Neuronal stem cell (in vitro differentiated cells): Measurements from ENCODE around the gene HES1.

Experiments used
- DNase-seq: peaks from one replicate; pipeline ENCODE4 v3.0.0-alpha.2; 2013; ENCODE audit warnings: low spot score
- H2AFZ ChIP-seq: one replicate; pipeline ENCODE4 v1.6.1; 2013; ENCODE audit warnings: mild to moderate bottlenecking, low read length, inconsistent platforms
- H2AK5ac ChIP-seq: 2 replicates; pipeline ENCODE4 v1.6.1; 2013; ENCODE audit warnings: low read depth, mild to moderate bottlenecking, inconsistent platforms, low read length, moderate library complexity, mixed read lengths
- H2BK120ac ChIP-seq: 2 replicates; pipeline ENCODE4 v1.6.1; 2013; ENCODE audit warnings: low read depth, mild to moderate bottlenecking, inconsistent platforms, low read length, moderate library complexity, mixed read lengths
- H2BK12ac ChIP-seq: one replicate; pipeline ENCODE4 v1.6.1; 2013; ENCODE audit warnings: low read length, inconsistent platforms
- H2BK15ac ChIP-seq: 2 replicates; pipeline ENCODE4 v1.6.1; 2013; ENCODE audit warnings: mild to moderate bottlenecking, low read length, inconsistent platforms, mixed read lengths
- H2BK5ac ChIP-seq: one replicate; pipeline ENCODE4 v1.6.1; 2013; ENCODE audit warnings: inconsistent platforms, mild to moderate bottlenecking, low read length, moderate library complexity
- H3K14ac ChIP-seq: one replicate; pipeline ENCODE4 v1.6.1; 2013; ENCODE audit warnings: low read length, inconsistent platforms
- H3K18ac ChIP-seq: 2 replicates; pipeline ENCODE4 v1.6.1; 2013; ENCODE audit warnings: low read length, inconsistent platforms
- H3K23ac ChIP-seq: 2 replicates; pipeline ENCODE4 v1.6.1; 2013; ENCODE audit warnings: low read depth, mild to moderate bottlenecking, mixed read lengths, low read length, inconsistent platforms; ENCODE audit not compliant: poor library complexity
- H3K27ac ChIP-seq: replicated peaks from 3 replicates; pipeline ENCODE4 v1.5.1; 2013; ENCODE audit warnings: low read length, inconsistent platforms
- H3K27me3 ChIP-seq, 3 experiments: 2 replicates each; pipeline ENCODE4 v1.6.1; 2013; ENCODE audit warnings: low read length in 3 of 3, mild to moderate bottlenecking in 2 of 3, inconsistent platforms in 1 of 3, low read depth in 1 of 3, mixed read lengths in 1 of 3, moderate library complexity in 1 of 3; ENCODE audit not compliant: control insufficient read depth in 3 of 3, insufficient read depth in 3 of 3
- H3K36me3 ChIP-seq, 2 donors: replicated peaks in 1 of 2; 2 replicates each; pipeline ENCODE4 v1.6.1; 2013; ENCODE audit warnings: low read length in 2 of 2; ENCODE audit not compliant: control insufficient read depth in 2 of 2, insufficient read depth in 2 of 2
- H3K4ac ChIP-seq: 2 replicates; pipeline ENCODE4 v1.6.1; 2013; ENCODE audit warnings: inconsistent platforms, mild to moderate bottlenecking, low read length, moderate library complexity
- H3K4me1 ChIP-seq, 2 donors: 1 replicate in 1 of 2; 2 replicates in 1 of 2; pipeline ENCODE4 v1.6.1; 2013; ENCODE audit warnings: low read length in 2 of 2, low read depth in 1 of 2; ENCODE audit not compliant: control insufficient read depth in 2 of 2, insufficient read depth in 1 of 2
- H3K4me2 ChIP-seq: one replicate; pipeline ENCODE4 v1.6.1; 2013; ENCODE audit warnings: mild to moderate bottlenecking, low read length, inconsistent platforms; ENCODE audit not compliant: insufficient read depth, poor library complexity, severe bottlenecking
- H3K4me3 ChIP-seq, 2 donors: 2 replicates each; pipeline ENCODE4 v1.5.1; 2013; ENCODE audit warnings: low read length in 2 of 2, mild to moderate bottlenecking in 2 of 2, inconsistent platforms in 1 of 2, moderate library complexity in 1 of 2
- H3K79me1 ChIP-seq: one replicate; pipeline ENCODE4 v1.6.1; 2013; ENCODE audit warnings: low read depth, mild to moderate bottlenecking, inconsistent platforms, low read length, moderate library complexity
- H3K9ac ChIP-seq: one replicate; pipeline ENCODE4 v1.6.1; 2013; ENCODE audit warnings: mild to moderate bottlenecking, low read depth, low read length, inconsistent platforms; ENCODE audit not compliant: poor library complexity
- H3K9me3 ChIP-seq, 2 donors: replicated peaks in 1 of 2; 2 replicates each; pipeline versions ENCODE3 to v1.6.1; 2013; ENCODE audit warnings: low read length in 2 of 2, mild to moderate bottlenecking in 2 of 2, inconsistent platforms in 1 of 2, low read depth in 1 of 2, mixed read lengths in 1 of 2, moderate library complexity in 1 of 2; ENCODE audit not compliant: control insufficient read depth in 2 of 2, insufficient read depth in 1 of 2
- H4K8ac ChIP-seq: one replicate; pipeline ENCODE4 v1.6.1; 2013; ENCODE audit warnings: low read depth, mild to moderate bottlenecking, inconsistent platforms, low read length, moderate library complexity
- H4K91ac ChIP-seq: one replicate; pipeline ENCODE4 v1.6.1; 2013; ENCODE audit warnings: low read length, low read depth, mild to moderate bottlenecking, inconsistent platforms; ENCODE audit not compliant: poor library complexity
- WGBS, 2 donors: extraction: QIAGEN DNeasy Blood & Tissue Kit; methylation state at CpG; one replicate each; pipeline ENCODE4 v1.1.7; 2013; ENCODE audit warnings: missing lambda C conversion rate in 2 of 2, mixed read lengths in 1 of 2; ENCODE audit not compliant: insufficient read length in 2 of 2, insufficient replicate concordance in 1 of 2; ENCODE audit errors: extremely low coverage in 2 of 2; 5-methylcytosine and 5-hydroxymethylcytosine counted together

The HES1 gene

DNA sequence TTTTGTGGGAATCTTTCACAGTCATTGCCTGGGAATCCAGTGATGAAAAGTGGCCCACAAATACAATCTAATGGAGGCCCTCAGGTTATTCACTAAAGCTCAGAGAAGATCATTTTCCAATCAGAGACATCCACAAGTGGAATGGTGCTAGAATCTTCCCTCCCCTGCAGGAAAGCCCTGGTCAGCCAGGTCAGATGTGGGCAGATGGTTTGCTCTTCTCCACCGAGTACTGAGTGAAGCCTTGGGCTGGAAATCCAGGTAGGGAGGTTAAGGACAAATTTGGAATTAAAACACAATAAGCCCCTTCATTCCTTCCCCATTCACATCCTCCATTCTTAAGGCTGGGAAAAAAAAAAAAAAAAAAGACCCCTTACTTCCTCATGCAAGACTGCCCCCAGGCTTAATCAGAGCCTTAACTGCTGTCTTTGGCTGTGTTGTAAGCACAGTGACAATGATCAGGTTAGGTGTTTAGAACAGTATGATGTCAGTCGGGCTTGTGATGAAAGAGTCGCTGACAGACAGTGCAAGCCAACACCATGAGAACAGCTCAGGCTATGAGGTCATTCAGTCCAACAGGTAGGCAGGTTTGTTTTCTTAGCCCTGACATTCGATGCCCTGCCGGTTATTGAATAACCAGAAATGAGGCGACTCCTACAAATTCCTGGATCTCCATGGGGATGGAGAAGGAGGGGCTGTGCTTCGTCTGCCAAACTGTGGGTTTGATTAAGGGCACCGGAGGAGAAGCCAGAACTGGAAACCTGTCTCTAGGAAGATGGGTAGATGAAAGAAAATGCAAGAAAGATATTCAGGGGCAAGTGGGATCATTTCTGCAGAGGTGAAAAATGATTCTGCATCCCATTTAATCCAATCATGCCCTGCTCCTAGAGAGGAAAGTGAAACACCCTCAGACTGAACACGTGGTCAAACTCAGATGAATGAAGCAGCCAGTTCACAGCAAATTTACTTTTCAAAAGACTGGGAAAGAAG, 23.5 kb upstream of the HES1 start:
- H3K4me2 ChIP-seq = no peak overlapping the region
- H2BK12ac ChIP-seq = no peak overlapping the region
- H3K18ac ChIP-seq = no peak overlapping the region
- H3K4me1 ChIP-seq = peaks cover 8 to 10% of the 10 kb centered on the region in 2 donors
- no peak for DNase-seq
- H3K4me3 ChIP-seq = no peak overlapping the region
- no peak overlapping the region for H3K27ac ChIP-seq
- H3K27me3 ChIP-seq = no peaks in the 10 kb centered on the region
- no peak overlapping the region for H3K23ac ChIP-seq
- H2AFZ ChIP-seq = peak overlapping the region; percentile 27
- no peak overlapping the region for H4K8ac ChIP-seq
- H4K91ac ChIP-seq = no peak overlapping the region
- H2BK5ac ChIP-seq = no peak overlapping the region
- no peaks in the 10 kb centered on the region for H3K79me1 ChIP-seq
- H3K9ac ChIP-seq = no peak overlapping the region
- no peak overlapping the region for H3K4ac ChIP-seq
- no peak overlapping the region for H2BK120ac ChIP-seq
- no peak overlapping the region for H3K14ac ChIP-seq
- WGBS, 2 donors = no CpG with 5 or more reads among the region's 9 CpGs
- H3K36me3 ChIP-seq = no peaks in the 10 kb centered on the region
- no peak overlapping the region for H2BK15ac ChIP-seq
- no peak overlapping the region for H2AK5ac ChIP-seq
- H3K9me3 ChIP-seq = peaks cover 1 to 2% of the 10 kb centered on the region in 2 donors

DNA sequence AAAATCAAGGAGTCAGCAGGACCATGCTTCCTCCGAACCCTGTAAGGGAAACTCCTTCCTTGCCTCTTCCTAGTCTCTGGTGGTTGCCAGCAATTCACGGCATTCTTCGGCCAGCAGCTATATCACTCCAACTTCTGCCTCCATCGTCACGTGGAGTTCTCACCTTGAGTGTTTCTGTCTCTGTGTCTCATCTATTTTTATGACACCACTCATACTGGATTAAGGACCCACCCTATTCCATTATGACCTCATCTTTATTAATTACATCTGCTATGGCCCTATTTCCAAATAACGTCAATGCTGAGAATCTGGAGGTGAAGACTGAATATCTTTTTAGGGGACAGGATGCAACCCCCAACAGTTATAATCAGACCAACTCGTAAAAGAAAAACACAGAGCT, 21.8 kb upstream of the HES1 start:
- H2BK120ac ChIP-seq = no peak overlapping the region
- H3K79me1 ChIP-seq = no peaks in the 10 kb centered on the region
- no peak overlapping the region for H3K9ac ChIP-seq
- no peak overlapping the region for H2BK5ac ChIP-seq
- no peak overlapping the region for H3K27ac ChIP-seq
- H3K9me3 ChIP-seq = peaks cover 1 to 2% of the 10 kb centered on the region in 2 donors
- H3K4me3 ChIP-seq = no peak overlapping the region
- no peak overlapping the region for H3K14ac ChIP-seq
- H3K27me3 ChIP-seq = no peaks in the 10 kb centered on the region
- no peak overlapping the region for H2AK5ac ChIP-seq
- no CpG with 5 or more reads among the region's 7 CpGs for WGBS, 2 donors
- no peak for DNase-seq
- no peak overlapping the region for H3K4ac ChIP-seq
- H3K23ac ChIP-seq = no peak overlapping the region
- peaks cover 8 to 10% of the 10 kb centered on the region in 2 donors for H3K4me1 ChIP-seq
- H4K91ac ChIP-seq = no peak overlapping the region
- no peak overlapping the region for H3K4me2 ChIP-seq
- no peak overlapping the region for H3K18ac ChIP-seq
- no peak overlapping the region for H4K8ac ChIP-seq
- H2BK12ac ChIP-seq = no peak overlapping the region
- no peaks in the 10 kb centered on the region for H3K36me3 ChIP-seq
- no peak overlapping the region for H2AFZ ChIP-seq
- H2BK15ac ChIP-seq = no peak overlapping the region

DNA sequence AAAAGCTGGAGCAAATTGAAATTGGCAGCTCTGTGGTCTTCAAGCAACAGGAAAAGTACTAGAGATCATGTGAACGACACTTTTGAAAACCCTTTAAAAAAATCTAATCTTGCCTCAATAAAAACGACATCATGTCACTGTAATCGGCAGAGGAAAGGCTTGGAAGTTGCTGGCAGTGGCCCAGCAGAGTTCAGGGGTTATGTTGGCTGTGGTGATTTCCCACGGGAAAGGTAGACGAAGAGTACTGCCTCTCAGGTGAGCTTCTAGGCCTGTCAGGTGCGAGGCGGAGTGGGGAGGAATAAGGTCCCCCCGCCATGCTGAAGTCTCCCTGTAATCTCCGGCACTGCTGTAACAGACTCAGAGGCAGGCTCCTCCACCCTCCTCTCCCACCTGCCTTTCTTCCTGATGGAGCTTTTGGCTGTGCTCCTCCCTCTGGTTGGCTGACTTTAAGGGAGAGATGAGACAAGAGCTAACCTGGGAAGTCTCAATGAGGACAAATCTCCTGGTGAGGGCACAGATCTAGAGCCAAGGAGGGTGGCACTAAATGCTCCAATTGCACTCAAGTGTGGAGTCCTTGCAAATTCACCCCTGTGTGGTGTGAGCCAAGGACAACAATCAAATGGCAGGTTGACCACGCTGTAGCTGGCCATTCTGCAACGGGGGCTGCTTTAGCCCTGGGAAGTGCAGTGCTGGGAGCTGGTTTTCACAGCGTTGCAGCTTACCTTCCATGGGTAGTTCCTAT, 18.7 kb upstream of the HES1 start:
- Histone ChIP-seq H3K4me3 (no peak overlapping the region), H2AK5ac (no peak overlapping the region), H3K36me3 (no peaks in the 10 kb centered on the region), H3K9me3 (peaks cover 1 to 2% of the 10 kb centered on the region in 2 donors), H3K14ac (no peak overlapping the region), H2BK12ac (no peak overlapping the region), H2BK120ac (no peak overlapping the region), H3K4ac (no peak overlapping the region), H3K27me3 (peaks cover 0 to 10% (median 0%) of the 10 kb centered on the region in 3 experiments), H3K23ac (no peak overlapping the region), H3K27ac (no peak overlapping the region), H2AFZ (no peak overlapping the region), H3K18ac (peak overlapping the region; percentile 1), H3K4me1 (peaks cover 6 to 8% of the 10 kb centered on the region in 2 donors), H3K79me1 (no peaks in the 10 kb centered on the region), H2BK15ac (no peak overlapping the region), H4K8ac (no peak overlapping the region), H3K9ac (no peak overlapping the region), H2BK5ac (no peak overlapping the region), H3K4me2 (no peak overlapping the region), H4K91ac (no peak overlapping the region)
- DNase-seq = no peak
- WGBS, 2 donors = no CpG with 5 or more reads among the region's 12 CpGs

DNA sequence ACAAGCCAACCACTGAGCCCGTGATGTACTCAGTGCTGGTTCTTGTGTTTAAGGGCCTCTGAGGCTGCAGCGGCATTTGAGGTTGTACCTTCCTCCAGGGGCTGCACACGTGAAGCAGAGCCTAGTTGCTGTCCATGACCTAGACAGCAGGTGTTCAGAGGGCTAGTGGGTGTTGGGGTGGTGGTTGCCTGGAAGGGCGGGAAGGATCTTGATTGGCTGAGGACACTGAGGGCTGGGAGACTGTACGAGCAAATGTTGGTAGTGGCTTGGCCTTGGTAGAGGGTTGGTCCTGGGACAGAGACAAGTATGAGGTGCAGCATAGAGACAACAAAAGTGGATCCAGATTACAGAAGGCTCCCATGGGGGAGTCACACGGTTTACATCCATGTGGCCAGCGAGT, 17.0 kb upstream of the HES1 start:
- H2BK15ac ChIP-seq = no peak overlapping the region
- peaks cover 0 to 18% (median 0%) of the 10 kb centered on the region in 3 experiments for H3K27me3 ChIP-seq
- no peak overlapping the region for H4K91ac ChIP-seq
- no peak overlapping the region for H3K9ac ChIP-seq
- no peak overlapping the region for H4K8ac ChIP-seq
- H3K9me3 ChIP-seq = peaks cover 1 to 2% of the 10 kb centered on the region in 2 donors
- H2AFZ ChIP-seq = no peak overlapping the region
- H3K4ac ChIP-seq = no peak overlapping the region
- H3K4me3 ChIP-seq = no peak overlapping the region
- H3K18ac ChIP-seq = no peak overlapping the region
- no peak overlapping the region for H2AK5ac ChIP-seq
- no peaks in the 10 kb centered on the region for H3K36me3 ChIP-seq
- H3K4me2 ChIP-seq = no peak overlapping the region
- H2BK120ac ChIP-seq = no peak overlapping the region
- no peak overlapping the region for H3K27ac ChIP-seq
- DNase-seq = no peak
- no peaks in the 10 kb centered on the region for H3K79me1 ChIP-seq
- H2BK12ac ChIP-seq = no peak overlapping the region
- no CpG with 5 or more reads among the region's 7 CpGs for WGBS, 2 donors
- no peak overlapping the region for H3K23ac ChIP-seq
- H3K4me1 ChIP-seq = no peaks in the 10 kb centered on the region
- H2BK5ac ChIP-seq = no peak overlapping the region
- no peak overlapping the region for H3K14ac ChIP-seq
